Vagina (tissue), 2 donors: ENCODE results near the gene NPIPA1. TPM values are rescaled to one million over a fixed set of nuclear protein-coding genes. Genes with fewer than 3 reads are reported as not detected.
"Not testable (repeated sequence)": the region's sequence is repeated elsewhere in the genome, so short reads cannot be mapped to it uniquely, and the experiment has no call there.

Source experiments
- DNase-seq, 2 donors: peaks; one replicate each; pipeline ENCODE4 v3.0.0-alpha.2; 2017; ENCODE audit errors: extremely low spot score in 2 of 2
- H3K27ac ChIP-seq: fragments of 200-600 bp; sonication (generic); one replicate; pipeline ENCODE4 v1.5.1; 2019
- H3K27me3 ChIP-seq: fragments of 200-600 bp; sonication (generic); one replicate; pipeline ENCODE4 v1.5.1; 2019
- H3K36me3 ChIP-seq, 2 donors: fragments of 200-600 bp; sonication (generic); one replicate each; pipeline ENCODE4 v1.5.1; 2017 to 2019
- H3K4me1 ChIP-seq: fragments of 200-600 bp; sonication (generic); one replicate; pipeline ENCODE4 v1.5.1; 2019
- H3K4me3 ChIP-seq, 2 donors: fragments of 200-600 bp; sonication (generic); 1 replicate in 1 of 2; 2 replicates in 1 of 2; pipeline ENCODE4 v1.5.1; 2016 to 2019
- H3K9me3 ChIP-seq: fragments of 200-600 bp; sonication (generic); one replicate; pipeline ENCODE4 v1.5.1; 2019
- intact Hi-C: fragments of 100-400 bp; cut with DNase I; formaldehyde crosslinking; loops from one replicate; pipeline ENCODE4 v1.15.1; 2023
- microRNA counts, 2 donors: library from miRNA; unstranded; fragments of <30 nt; microRNA quantifications; one replicate each; lab custom pipeline; 2016 to 2017
- microRNA-seq: library from miRNA; unstranded; fragments of <30 nt; microRNA quantifications from one replicate; pipeline ENCODE4, GENCODE V29; 2017; ENCODE audit warnings: borderline number of aligned reads, borderline replicate concordance
- small RNA-seq: library from RNA; depleted of rRNA; stranded (forward); fragments of <200 nt; gene quantifications from one replicate; pipeline ENCODE3, GENCODE V24; 2016
- total RNA-seq: library from RNA; depleted of rRNA; stranded (reverse); fragments of >200 nt; gene quantifications from one replicate; pipeline ENCODE4 v1.2.3, GENCODE V29; 2016

Gene NPIPA1
- total RNA-seq, 1 donor from 2014 or later: 98.0 TPM

GRCh38 chr16:14996702-14997101 lies 59.5 kb downstream of the NPIPA1 start:
- H3K4me1 ChIP-seq, H3K4me3 ChIP-seq, DNase-seq, intact Hi-C loops, H3K36me3 ChIP-seq, H3K27me3 ChIP-seq, H3K9me3 ChIP-seq, H3K27ac ChIP-seq: not testable (repeated sequence)

GRCh38 chr16:14998300-14998699 lies 61.1 kb downstream of the NPIPA1 start:
- H3K27me3 ChIP-seq, DNase-seq, H3K27ac ChIP-seq, intact Hi-C loops, H3K4me1 ChIP-seq, H3K9me3 ChIP-seq, H3K36me3 ChIP-seq, H3K4me3 ChIP-seq: not testable (repeated sequence)

- H3K9me3 ChIP-seq, intact Hi-C loops, H3K27me3 ChIP-seq, H3K36me3 ChIP-seq, H3K27ac ChIP-seq, H3K4me1 ChIP-seq, DNase-seq, H3K4me3 ChIP-seq: not testable (repeated sequence)
Measured at GRCh38 chr16:14999845-15000244, 62.6 kb downstream of the NPIPA1 start.

MicroRNAs within 50 kb of the gene (microRNA counts, 767-probe panel; counts per million panel counts)
- microRNA hsa-miR-3180-3p (lab: Ali Mortazavi, UCI): 238 to 261 counts per million in 2 donors
- microRNA hsa-miR-3180-5p (lab: Ali Mortazavi, UCI): 238 to 261 counts per million in 2 donors

Small RNA genes within 50 kb of the gene (microRNA-seq; reads per million reads assigned to microRNA genes)
- gene MIR3180-1 (not detected), gene MIR3670-1 (not detected), gene MIR6511A1 (not detected), gene MIR6770-1 (not detected)

Small RNA genes within 50 kb of the gene (small RNA-seq; reads per million reads assigned to genes)
- gene AC138932.4 (not detected), gene MIR3180-1 (not detected), gene MIR3670-1 (not detected), gene MIR6511A1 (not detected), gene MIR6770-1 (not detected), gene RF00019 (not detected)

Other genes with a start within 250 kb of the NPIPA1 start
- not detected for gene PLA2G10, start 243.1 kb upstream of the NPIPA1 start, total RNA-seq
- gene NPIPA3, start 234.0 kb upstream of the NPIPA1 start, total RNA-seq: not detected
- gene NPIPA2, start 194.9 kb upstream of the NPIPA1 start, total RNA-seq: not detected
- gene NOMO1, start 103.7 kb upstream of the NPIPA1 start, total RNA-seq: 50.3 TPM
- 59.2 TPM for gene PDXDC1, start 37.6 kb downstream of the NPIPA1 start, total RNA-seq
- 70.0 TPM for gene NTAN1, start 118.6 kb downstream of the NPIPA1 start, total RNA-seq
- gene RRN3, start 156.8 kb downstream of the NPIPA1 start, total RNA-seq: 24.8 TPM